BLaER1 treated with 17β-estradiol and CSF1 and Interleukin-3, amounts not matched to agents 10 nM and 100 nM (cell line): ENCODE results near the gene NUTM2F.
"Not testable (repeated sequence)": the region's sequence is repeated elsewhere in the genome, so short reads cannot be mapped to it uniquely, and the experiment has no call there.

Experiments used
- H3K27ac ChIP-seq, 11 experiments: shearing (Covaris generic); formaldehyde crosslinking; 2 replicates each; pipeline ENCODE4 v1.8.1; 2022
- H3K27me3 ChIP-seq, 11 experiments: shearing (Covaris generic); formaldehyde crosslinking; 2 replicates each; pipeline ENCODE4 v1.8.1; 2022
- H3K36me3 ChIP-seq, 11 experiments: shearing (Covaris generic); formaldehyde crosslinking; 2 replicates each; pipeline ENCODE4 v1.8.1; 2022
- H3K4me1 ChIP-seq, 10 experiments: shearing (Covaris generic); formaldehyde crosslinking; 2 replicates each; pipeline ENCODE4 v1.8.1; 2022
- H3K4me2 ChIP-seq, 11 experiments: shearing (Covaris generic); formaldehyde crosslinking; 2 replicates each; pipeline ENCODE4 v1.8.1; 2022
- H3K4me3 ChIP-seq, 10 experiments: shearing (Covaris generic); formaldehyde crosslinking; 2 replicates each; pipeline ENCODE4 v1.8.1; 2022
- H3K9ac ChIP-seq, 11 experiments: shearing (Covaris generic); formaldehyde crosslinking; 2 replicates each; pipeline ENCODE4 v1.8.1; 2022
- H3K9me3 ChIP-seq, 11 experiments: shearing (Covaris generic); formaldehyde crosslinking; replicated peaks in 1 of 11; 2 replicates each; pipeline ENCODE4 v1.8.1; 2022
- H4K20me1 ChIP-seq, 11 experiments: shearing (Covaris generic); formaldehyde crosslinking; 2 replicates each; pipeline ENCODE4 v1.8.1; 2022
- Cebpa-rat ChIP-seq, 11 experiments: shearing (Covaris generic); IDR thresholded peaks; 2 replicates each; pipeline ENCODE4 v1.8.1; 2022

Gene NUTM2F

GRCh38 chr9:94277885-94278536 is 50.4 kb downstream of the NUTM2F start:
- Histone ChIP-seq H3K36me3 (peaks cover 77 to 96% (median 87%) of the 10 kb centered on the region in 11 experiments), H3K9me3 (peaks cover 84 to 98% (median 94%) of the 10 kb centered on the region in 11 experiments), H3K4me2 (no peak overlapping the region), H3K4me3 (no peak overlapping the region), H3K4me1 (no peaks in the 10 kb centered on the region), H4K20me1 (no peaks in the 10 kb centered on the region), H3K9ac (no peak overlapping the region), H3K27me3 (no peaks in the 10 kb centered on the region), H3K27ac (0 out of 22 replicates have a peak overlapping the region, but pooled peaks of 1 of the 11 experiments have one; percentile 10)
- TF ChIP-seq Cebpa-rat (IDR thresholded peaks at IDR 0.05), result no peak

DNA sequence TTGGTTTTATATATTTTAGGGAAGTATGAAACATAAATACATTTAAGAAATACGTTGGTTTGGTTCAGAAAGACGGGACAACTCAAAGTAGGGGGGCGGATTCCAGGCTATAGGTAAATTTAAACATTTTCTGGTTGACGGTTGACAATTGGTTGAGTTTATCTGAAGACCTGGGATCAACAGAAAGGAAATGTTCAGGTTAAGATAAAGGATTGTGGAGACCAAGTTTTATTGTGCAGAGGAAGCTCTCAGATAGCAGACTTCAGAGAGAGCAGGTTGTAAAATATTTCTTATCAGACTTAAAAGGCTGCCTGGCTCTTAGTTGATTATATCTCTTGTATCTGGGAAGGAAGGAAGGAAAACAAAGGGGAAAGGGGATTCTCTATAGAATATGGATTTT is 51.4 kb downstream of the NUTM2F start:
- not testable (repeated sequence) for H3K4me3 ChIP-seq, H3K4me2 ChIP-seq, H3K4me1 ChIP-seq

GRCh38 chr9:94270009-94270408 is 58.4 kb downstream of the NUTM2F start:
- Histone ChIP-seq H3K4me3 (no peak overlapping the region), H3K9ac (no peak overlapping the region), H3K4me2 (no peak overlapping the region), H3K36me3 (peaks cover 49 to 72% (median 64%) of the 10 kb centered on the region in 11 experiments), H4K20me1 (no peaks in the 10 kb centered on the region), H3K4me1 (peaks cover 0 to 5% (median 0%) of the 10 kb centered on the region in 10 experiments; a peak in 1 of 20 replicates), H3K27ac (no peak overlapping the region), H3K9me3 (peaks cover 65 to 87% (median 78%) of the 10 kb centered on the region in 11 experiments), H3K27me3 (no peaks in the 10 kb centered on the region)
- no peak for TF ChIP-seq Cebpa-rat (IDR thresholded peaks at IDR 0.05)

More for the DNA sequence above, 51.4 kb downstream of the NUTM2F start:
- peaks cover 78 to 91% (median 85%) of the 10 kb centered on the region in 11 experiments for H3K9me3 ChIP-seq
- peaks cover 67 to 86% (median 77%) of the 10 kb centered on the region in 11 experiments for H3K36me3 ChIP-seq
- H3K27ac ChIP-seq, H3K9ac ChIP-seq, H4K20me1 ChIP-seq, H3K27me3 ChIP-seq: not testable (repeated sequence)

GRCh38 chr9:94269264-94269663 is 59.2 kb downstream of the NUTM2F start:
- H3K4me3 ChIP-seq, result no peak overlapping the region
- TF ChIP-seq Cebpa-rat (IDR thresholded peaks at IDR 0.05), result no peak
- no peak overlapping the region for H3K4me2 ChIP-seq
- no peak overlapping the region for H3K9ac ChIP-seq
- H3K27ac ChIP-seq, result no peak overlapping the region
- no peaks in the 10 kb centered on the region for H4K20me1 ChIP-seq
- peaks cover 0 to 5% (median 0%) of the 10 kb centered on the region in 10 experiments; a peak in 1 of 20 replicates for H3K4me1 ChIP-seq
- H3K9me3 ChIP-seq, result peaks cover 62 to 84% (median 78%) of the 10 kb centered on the region in 11 experiments
- peaks cover 48 to 72% (median 63%) of the 10 kb centered on the region in 11 experiments for H3K36me3 ChIP-seq
- H3K27me3 ChIP-seq, result no peaks in the 10 kb centered on the region
